ENCODE data around the gene RAB37.

Gene RAB37

GRCh38 chr17:74744714-74745547, 7.9 kb downstream of the RAB37 start:
- DNase-seq (ENCODE audit: low read depth in 2 of 2): peak; percentile 68 to 82

DNA sequence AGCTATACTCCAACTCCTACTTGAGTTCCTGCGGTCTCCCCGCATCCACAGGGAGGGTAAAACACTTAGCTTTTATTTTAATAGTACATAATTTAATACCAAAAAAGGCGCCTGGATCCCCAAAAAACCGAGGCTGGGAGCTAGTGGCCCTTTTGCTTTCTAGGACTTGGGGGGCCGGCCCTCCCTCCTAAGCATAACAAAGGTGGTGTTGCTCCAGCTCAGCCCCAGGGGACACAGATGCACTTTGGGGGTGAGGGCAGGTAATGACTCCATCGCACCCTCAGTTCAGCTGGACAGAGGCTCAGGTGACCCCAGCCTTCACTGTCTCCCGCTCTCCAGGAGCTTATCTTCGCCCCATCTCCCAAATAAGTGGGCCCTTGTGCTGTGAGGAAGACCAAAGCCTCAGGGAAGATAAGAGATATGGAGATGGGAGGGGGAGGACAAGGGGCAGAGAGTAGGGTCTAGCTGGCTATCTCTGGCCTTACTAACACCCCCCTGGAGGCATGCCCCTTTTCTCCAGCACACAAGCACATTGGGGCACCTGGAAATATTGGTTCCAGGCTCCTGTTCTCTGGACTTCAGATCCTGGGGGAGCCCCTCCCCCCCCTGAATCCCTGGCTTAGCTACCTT, 8.6 kb downstream of the RAB37 start:
- DNase-seq (ENCODE audit: low read depth in 2 of 2): no peak

- no peak for DNase-seq (ENCODE audit: low read depth in 2 of 2)
Observed at GRCh38 chr17:74746376-74746775, 9.3 kb downstream of the RAB37 start.

DNA sequence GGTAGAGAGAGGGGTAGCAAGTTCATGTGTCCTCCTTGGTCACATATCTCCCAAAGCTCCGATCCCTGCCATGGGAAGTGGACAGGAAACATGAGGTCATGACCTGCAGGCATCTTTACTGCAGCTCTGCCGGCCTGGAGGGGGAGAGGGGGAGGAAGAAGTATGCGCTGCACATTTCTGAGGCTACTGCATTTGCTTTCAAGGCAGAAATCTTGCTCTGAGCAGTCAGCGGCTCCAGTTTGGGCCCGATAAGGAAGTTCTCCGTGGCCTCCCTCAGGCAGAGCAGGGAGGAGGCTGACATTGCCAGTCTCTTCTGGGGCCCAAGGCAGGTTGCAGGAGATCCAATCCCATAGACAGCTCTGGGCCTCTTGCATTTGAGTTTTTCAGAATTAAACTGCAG, 9.9 kb downstream of the RAB37 start:
- DNase-seq (ENCODE audit: low read depth in 2 of 2): no peak

- DNase-seq (ENCODE audit: low read depth in 2 of 2): no peak
Observed at GRCh38 chr17:74748279-74748528, 11.1 kb downstream of the RAB37 start.

GRCh38 chr17:74748529-74749278, 11.6 kb downstream of the RAB37 start, which contains the start of gene NHERF1:
NHERF1 (plus strand) TSS chr17:74748628; CDS start chr17:74748847, 219 bp downstream.
- peak; percentile 87 to 91 for DNase-seq (ENCODE audit: low read depth in 2 of 2)

DNA sequence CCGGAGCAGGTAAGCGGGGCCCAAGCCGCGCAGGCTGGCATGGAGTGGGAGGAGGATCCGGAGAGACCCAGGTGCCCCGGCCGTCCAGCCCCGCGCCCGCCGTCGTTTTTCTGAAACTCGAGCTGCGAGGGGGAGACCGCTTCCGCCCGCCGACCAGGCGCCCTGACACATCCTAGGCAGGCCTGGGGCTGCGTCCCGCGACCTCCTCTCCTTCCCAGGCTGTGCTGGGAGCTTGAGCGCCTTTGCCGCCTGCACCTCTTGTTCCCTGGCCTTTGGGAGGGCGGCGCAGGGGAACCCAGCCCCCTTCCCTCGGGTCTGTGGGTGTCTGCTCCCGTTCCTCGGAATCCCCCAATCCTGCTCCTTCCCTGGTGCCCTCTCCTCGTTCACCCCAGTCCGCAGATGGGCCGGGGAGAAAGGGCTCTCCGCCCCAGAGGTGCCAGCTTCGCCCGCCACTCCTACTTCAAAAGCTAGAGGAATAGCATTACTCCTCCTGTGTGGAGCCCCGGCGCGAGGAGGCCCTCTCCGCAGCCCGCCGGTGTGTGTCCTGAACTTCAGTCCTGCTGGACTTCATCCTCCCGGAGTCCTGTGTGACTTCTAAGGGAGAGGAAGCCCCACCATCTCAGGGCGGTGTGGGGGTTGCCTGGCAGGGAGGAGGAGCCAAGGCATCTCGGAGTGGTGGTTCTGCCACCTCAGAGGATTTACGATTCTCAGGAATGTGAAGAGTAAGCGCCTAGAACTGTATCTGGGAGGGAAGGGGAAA, 12.4 kb downstream of the RAB37 start:
- no peak for DNase-seq (ENCODE audit: low read depth in 2 of 2)

- no peak for DNase-seq (ENCODE audit: low read depth in 2 of 2)
Observed at GRCh38 chr17:74750039-74750326, 12.9 kb downstream of the RAB37 start.

DNA sequence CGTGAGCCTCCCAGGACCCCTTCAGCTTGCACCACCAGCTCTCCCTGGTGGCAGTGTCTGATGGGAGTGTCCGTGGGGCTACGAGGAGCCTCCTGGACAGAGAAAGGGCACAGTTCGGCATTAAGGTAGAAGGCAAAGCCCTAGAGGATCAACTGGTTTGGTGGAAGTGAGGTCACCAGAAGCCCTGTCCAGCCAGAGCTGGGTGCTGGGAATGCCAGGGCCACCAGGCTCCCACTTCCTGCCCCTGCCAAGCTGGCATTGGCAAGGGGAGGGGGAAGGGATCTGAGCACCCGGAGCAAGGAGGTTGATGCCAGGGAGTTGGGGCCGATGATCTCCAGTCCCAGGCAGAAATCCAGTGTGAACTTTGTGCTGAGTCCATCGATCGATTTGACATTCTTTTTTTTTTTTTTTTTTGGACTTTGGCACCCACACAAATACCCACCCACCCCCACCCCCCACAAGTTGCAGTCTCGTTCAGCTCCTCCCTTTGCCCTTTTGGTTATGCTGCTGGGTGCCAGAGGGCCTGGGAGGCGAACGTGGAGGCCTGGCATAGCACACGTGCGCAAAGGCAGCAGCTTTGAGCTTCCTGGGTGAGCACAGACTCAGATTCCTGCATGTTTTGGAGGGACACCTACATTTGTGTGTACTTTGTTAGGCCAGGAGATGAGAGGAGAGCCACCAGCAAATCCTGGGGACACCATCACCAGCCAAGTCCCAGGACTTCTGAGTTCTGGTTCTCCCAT, 13.4 kb downstream of the RAB37 start:
- no peak for DNase-seq (ENCODE audit: low read depth in 2 of 2)

- DNase-seq (ENCODE audit: low read depth in 2 of 2): no peak
Observed at GRCh38 chr17:74752415-74752814, 15.4 kb downstream of the RAB37 start.

- no peak for DNase-seq (ENCODE audit: low read depth in 2 of 2)
Observed at GRCh38 chr17:74752822-74753401, 15.9 kb downstream of the RAB37 start.

DNA sequence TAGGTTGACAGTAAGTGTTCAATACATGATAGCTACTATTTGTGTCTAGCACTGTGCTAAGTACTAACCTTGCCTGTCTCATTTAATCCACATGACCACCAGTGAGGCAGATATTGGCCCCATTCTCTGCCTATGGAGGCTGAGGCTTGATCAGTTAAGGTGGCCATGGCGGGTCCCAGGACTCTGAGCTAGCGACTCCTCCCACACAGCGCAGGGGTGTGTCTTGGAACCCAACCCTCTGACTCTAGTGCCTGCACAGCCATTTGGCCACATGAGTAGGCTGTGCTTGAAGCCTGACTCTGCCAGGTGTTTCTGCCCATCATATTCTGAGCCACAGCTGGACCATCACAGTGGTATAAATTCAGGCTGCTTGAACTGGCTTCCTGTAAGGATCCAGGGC, 17.8 kb downstream of the RAB37 start:
- no peak for DNase-seq (ENCODE audit: low read depth in 2 of 2)

DNA sequence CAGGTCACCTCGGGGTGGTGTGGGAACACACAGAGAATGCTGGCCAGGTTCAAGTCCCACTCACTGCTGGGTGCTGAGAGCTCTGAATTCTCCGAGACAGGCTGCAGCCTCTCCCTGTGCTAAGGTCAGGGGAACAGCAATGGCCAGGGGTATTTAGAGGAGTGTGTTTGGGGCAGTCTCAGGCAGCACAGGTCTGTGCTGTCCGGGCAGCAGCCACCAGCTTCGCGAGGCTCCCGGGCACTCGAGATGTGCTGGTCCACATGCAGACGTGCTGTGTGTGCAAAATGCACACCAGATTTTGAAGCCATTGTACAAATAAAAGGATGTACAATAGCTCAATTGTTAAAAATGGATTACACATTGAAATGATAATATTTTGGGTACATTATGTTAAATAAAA, 18.5 kb downstream of the RAB37 start:
- DNase-seq (ENCODE audit: low read depth in 2 of 2): no peak

DNA sequence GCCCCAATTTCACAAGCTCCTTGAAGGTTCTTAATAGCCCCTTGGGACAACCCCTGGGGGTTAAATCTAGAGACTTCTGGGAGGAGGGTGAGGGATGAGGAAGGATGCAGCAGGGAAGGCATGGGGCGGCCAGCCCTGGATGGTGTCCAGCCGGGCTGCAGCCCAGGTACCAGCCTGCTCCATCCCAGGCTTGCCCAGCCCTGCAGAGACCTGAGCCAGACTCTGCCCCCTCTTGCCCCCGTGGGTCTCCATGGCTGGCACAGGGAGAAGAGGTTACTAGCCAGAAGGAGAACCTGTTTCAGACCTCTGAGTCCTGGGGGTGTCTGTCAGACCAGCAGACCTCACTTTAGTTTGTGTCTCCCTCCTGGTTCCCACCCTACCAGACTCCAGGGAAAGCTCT, 19.8 kb downstream of the RAB37 start:
- DNase-seq (ENCODE audit: low read depth in 2 of 2): no peak

DNA sequence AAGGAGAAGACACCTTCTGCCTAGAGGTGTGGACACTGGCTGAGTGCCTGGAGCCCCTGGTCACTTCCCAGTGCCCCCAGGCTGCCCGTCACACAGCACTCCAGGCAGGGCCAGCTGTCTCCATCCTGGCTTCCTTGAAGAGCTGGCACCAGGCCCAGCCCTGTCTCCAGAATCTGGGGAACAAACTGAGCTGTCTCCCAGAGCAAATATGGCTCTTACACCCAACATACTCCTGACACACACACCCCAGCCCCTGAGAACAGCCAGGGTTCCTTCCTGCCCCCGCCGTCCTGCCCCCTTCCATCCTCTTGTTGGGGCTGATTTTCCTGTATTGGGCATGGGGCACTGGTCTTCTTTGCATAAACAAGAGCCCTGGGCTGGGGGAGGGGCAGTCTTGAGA, 20.4 kb downstream of the RAB37 start:
- no peak for DNase-seq (ENCODE audit: low read depth in 2 of 2)

DNA sequence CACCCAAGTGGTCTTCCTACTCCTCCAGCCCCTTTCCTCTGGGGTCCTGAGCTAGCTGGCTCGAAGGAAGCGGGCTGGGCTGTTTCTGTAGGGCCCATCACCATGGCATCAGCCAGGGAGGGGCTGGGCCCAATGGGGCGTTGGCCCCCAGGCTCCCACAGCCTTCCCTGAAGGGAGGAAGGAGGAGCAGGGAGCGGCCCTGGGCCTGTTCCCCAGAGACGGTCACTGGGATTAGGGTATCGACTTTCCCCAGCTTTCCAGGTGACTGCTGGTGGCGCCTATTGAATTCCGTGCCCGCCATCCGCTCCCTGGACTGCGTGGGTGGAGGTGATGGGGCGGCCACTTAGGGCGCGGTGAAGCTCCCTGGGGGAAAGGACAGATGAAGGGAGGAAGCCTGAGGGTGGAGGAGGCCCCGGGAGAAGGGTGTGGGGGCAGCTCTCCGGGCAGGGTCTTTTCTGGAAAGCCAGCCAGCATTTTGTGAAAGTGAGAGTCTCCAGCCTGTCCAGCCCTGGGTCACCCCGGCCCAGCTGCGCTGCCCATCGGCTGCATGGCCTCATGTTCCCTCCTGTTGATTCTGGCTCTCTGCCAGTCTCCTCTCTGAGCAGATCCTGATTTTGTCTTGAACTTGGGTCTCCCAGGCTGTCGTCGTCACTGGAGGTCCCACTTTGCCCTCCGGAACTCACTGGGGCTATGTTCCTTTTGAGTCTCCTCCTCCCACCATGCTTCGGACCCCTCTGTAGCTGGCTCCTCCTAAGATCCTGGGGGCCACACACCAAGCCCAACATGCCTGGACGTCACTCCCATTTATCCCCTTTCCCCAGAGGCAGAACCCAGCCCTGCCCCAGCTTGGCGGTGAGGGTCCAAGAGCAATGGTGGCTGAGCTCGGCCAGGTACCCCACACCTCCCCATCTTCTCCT, 21.1 kb downstream of the RAB37 start:
- DNase-seq (ENCODE audit: low read depth in 2 of 2): no peak

DNA sequence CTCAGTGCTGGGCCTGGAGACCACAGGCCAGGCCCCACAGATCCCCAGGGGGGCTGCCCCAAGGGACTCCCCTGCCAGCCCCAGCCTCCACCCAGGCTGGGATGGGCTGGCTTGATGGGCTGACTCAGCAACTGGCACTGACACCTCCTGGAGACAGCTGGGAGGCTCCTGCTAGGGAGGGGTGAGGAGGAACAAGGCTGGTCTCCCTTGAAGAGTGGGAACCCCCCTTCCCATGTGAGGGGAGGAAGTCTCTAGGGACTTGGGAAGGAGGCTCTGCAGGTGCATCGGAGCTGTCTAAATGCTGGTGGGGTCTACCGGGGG, 21.8 kb downstream of the RAB37 start:
- DNase-seq (ENCODE audit: low read depth in 2 of 2): no peak

- DNase-seq (ENCODE audit: low read depth in 2 of 2): no peak
Observed at GRCh38 chr17:74759243-74759801, 22.3 kb downstream of the RAB37 start.

DNA sequence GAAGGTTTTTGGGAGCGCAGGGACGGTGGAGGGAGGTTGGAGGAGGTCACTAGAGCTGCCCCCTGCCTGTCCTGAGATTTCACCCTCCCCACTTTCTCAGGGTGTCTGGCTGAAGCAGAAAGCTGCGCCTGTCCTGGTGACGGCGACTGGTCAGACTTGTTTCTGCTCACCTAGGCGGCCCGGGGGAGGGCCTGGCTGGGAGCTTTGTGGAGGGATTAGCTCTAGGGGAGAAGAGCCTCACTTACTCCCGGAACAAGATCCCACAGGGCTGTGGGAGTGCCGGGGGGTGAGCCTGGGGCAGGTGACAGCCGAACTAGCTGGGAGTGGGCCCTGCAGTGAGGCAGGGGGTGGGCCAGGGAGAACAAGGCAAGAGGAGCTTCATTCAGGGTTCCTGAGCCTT, 22.9 kb downstream of the RAB37 start:
- no peak for DNase-seq (ENCODE audit: low read depth in 2 of 2)
